GM18511 (cell line): ENCODE measurements around the gene OTUD5.

Experiments
- ATAC-seq: cut with Tn5 transposase; IDR thresholded peaks from one replicate; pipeline ENCODE4 v1.9.1; 2021; ENCODE audit warnings: mild to moderate bottlenecking, moderate library complexity; ENCODE audit not compliant: unreplicated experiment

The OTUD5 gene

DNA sequence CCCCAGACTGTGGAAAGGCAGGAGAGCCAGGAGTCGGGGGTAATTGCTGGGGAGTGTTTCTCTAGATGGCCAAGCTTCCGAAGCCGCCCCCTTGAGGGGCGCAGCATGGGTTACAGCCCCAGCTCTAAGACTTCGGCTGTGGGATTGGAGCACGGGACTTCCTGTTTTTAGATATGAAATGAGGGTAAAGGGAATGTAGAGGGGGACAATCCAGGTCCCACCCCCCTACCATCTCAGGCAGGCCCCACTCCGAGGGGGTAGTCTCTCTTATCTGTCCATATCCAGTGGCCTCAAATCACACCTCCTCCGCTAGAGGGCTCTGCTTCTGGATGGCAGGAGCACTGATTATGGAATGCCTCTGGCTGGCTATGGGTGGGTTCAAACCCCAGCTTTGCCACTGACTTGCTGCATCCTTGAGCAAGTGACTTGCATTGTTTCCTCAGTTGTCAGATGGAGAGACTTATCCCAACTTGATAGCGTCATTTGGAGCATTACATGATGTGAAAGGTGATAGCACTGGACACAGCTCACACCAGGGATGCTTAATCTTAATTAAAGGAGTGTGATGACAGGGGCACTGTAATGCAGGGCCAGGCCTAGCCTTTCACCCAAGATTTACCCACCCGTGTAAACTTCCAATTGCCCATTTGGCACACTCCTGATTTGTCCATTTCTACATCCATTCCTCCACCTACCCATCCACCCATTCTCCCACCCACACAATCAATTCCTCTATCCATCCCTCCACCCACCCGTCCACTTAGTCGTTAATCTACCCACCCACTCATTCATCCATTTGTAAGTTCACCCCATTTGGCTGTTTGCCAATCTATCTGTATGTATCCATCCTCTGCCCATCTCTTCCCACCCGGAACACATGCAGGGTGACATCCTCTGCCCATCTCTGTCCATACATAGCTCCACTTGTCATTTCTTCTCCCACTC, 15.1 kb upstream of the OTUD5 start:
- ATAC-seq: no peak

DNA sequence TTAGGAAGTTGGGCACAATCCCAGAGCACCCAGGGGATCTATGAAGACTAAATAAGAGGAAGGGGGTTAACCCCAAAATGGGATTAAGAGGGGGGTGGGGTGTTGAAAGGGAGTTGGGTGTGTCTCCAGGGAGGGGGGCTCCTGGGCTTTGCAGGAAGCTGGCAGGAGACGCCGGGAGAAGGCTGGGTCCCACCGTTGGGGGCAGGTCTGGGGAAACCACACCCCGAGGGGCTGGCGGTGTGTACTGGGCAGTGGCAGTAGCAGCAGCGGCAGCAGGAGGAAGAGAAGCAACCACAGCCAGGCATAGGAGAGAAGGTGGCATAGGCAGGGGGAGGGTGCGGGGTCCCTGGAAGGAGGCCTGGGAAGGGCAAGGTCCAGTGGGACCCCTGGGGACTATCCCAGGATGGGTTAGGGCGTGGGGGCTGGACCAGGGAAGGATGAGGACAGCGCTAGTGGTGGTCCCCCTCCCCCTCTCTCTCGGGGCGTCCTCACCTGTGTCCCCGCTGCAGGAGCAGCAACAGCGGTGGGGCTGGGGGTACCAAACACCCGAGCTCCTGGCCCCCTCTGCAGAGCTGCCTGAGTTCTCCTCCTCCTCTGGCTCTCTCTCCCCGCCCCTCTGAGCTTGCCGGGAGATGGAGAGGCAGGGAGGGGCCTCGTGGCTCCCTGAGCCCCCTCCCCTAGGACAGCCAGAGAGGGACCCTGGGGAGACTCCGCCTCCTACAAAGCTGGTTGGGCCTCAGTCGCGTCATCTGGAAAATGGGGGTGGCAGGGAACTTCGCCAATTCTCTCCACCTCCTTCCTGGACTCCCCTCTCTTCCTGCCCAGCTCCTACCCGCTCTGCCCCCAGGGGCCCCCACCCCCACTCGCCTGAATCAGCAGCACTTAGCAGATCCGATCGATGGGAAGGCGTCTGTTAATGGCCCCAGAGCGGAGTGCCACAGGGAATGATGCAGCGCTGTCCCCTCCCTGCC, 14.1 kb upstream of the OTUD5 start, which contains the start of gene KCND1:
KCND1 (minus strand) TSS at position 596 of the 971 bp plus-strand sequence. CDS start 1,573 bp downstream, outside the sequence.
- ATAC-seq: no peak

DNA sequence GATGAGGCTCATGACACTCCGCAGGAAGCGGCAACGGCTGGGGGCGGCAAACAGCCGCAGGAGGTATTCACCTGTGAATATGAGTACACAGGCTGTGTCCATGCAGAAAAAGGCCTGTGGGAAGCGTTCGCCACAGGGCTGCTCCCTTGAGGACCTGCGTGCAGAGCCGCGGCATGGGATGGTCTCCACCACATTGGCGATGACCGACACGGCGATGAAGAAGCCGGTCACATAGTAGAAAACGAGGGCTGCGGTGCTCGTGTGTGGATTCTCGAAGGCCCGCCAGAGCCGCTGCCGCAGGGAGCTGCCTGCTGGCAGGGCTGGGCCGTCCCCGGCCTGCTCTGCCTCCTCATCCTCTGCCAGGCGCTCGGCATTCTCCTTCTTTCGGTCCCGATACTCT, 12.1 kb upstream of the OTUD5 start:
- no peak for ATAC-seq

DNA sequence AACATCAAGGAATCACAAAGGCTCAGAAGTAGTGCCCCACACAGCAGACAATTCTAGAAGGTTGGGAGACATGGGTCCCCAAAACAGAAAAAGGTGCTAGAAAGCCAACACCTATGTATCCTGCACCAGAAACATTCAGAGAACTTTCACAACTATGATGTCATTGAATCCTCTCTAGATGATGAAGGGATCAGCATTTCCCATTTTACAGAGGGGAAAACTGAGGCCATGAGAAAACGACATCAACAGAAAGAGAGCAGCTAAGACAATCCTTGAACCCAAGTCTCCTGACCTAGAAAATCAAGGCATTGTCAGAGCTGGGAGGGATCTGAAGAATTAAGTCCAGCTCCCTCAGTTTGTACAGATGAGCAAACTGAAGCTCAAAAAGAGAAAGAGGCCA, 11.0 kb upstream of the OTUD5 start:
- no peak for ATAC-seq

DNA sequence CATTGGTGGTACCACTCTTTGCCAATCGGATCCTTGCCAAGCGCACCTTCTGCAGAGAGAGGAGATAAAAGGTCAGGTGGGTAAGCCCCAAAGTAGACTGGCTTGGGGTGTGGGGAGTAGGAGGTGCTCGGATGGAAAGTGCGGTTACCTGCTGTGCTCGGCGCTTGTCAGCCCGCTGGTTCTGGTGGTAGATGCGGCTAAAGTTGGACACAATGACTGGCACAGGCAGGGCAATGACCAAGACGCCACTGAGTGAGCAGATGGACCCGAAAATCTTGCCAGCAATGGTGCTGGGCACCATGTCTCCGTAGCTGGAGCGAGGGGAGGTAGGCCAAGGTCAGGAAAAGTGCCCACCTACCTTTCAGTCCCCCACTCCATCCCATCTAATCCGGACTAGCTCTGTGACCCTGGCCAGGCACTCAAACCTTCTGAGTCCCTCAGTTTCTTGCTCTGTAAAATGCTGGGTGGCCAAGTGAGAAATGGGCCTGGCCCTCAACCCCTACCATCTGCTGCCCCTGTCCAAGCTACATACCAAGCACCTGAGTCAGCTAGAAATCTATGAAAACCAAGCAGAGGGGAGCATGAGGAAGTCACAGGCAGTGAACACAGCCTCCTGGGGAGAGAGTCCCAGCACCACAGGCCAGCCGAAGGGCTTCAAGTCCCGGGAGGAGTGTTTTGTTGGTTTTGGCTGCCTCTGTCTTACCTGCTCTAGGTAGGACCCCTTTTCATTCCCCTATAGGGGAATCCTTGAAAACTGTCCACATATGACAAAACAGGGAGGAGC, 9.6 kb upstream of the OTUD5 start:
- ATAC-seq: no peak

DNA sequence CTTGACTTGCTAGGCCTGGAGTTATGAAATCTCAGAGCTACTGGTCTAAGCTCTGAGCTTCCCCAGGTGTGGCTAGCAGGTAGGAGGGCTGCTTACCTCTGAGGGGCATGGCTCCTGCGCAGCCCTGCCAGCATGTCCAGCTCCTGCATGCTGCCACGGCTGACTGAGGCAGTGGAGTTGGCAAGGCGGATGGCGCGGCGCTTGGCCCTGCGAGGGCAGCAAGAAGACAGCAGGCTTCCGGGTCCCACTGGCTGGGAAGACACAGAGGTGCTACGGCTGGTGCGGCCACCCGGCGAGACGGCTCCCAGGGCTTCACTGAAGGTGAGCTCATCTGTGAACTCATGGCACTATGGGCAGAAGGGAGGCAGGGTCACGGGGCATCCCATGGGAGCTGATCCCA, 8.6 kb upstream of the OTUD5 start:
- no peak for ATAC-seq

DNA sequence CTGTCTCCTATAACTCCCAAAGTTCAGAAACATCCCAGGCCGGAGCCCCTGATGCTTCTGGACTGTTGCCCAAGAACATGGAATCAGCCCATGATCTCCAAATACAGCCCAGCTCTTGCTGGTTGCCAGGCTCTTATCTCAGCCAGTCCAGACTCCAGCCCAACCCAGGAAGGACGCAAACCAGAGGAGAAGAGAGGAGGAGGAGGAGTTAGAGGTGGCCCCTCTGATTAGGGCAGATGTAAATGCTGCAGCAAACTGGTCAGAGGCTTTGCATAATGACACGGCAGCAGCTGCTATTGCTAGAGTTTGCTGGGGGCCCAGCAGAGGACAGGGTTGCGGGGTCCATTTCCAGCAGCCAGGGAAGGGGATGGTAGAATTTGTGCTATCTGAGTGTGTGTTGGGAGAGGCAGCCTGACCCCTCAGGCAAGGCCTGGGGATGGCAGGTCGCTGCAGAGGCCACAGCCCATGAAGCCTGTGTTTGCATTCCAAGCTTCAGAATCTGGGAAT, 4.2 kb upstream of the OTUD5 start:
- ATAC-seq: no peak

DNA sequence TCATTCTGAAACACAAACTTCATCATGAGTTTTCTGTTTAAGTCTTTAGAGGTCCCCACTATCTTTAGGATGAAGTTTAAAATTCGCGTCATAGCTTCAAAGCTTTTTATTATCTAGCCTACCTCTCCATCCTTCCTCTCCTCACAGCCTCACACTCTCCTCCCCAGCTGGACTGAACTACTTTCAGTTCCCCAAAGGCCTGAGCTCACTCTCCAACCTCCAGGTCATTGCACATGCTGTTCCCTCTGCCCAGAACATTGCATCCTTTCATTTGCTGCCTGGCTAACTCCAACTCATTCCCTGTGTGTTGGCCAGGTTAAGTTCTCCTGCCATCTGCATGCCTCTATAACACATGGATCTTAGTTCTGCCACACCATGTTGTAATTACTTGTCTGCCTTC, 2.9 kb upstream of the OTUD5 start:
- ATAC-seq: no peak

DNA sequence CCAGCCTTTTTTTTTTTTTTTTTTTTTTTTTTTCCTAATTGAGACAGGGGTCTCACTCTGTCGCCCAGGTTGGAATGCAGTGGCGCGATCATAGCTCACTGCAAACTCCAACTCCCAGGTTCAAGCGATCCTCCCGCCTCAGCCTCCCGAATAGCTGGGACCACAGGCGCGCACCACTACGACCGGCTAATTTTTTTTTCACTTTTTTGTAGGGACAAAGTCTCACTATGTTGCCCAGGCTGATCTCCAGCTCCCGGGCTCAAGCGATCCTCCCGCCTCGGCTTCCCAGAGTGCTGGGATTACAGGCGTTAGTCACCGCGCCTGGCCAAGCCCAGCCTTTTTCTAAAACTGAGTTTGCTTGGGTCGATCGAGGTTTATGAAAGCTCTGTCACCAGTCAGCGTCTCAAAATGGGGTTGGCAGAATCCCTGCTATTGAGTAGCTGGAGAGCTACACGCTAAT, 1.3 kb upstream of the OTUD5 start:
- ATAC-seq: no peak

DNA sequence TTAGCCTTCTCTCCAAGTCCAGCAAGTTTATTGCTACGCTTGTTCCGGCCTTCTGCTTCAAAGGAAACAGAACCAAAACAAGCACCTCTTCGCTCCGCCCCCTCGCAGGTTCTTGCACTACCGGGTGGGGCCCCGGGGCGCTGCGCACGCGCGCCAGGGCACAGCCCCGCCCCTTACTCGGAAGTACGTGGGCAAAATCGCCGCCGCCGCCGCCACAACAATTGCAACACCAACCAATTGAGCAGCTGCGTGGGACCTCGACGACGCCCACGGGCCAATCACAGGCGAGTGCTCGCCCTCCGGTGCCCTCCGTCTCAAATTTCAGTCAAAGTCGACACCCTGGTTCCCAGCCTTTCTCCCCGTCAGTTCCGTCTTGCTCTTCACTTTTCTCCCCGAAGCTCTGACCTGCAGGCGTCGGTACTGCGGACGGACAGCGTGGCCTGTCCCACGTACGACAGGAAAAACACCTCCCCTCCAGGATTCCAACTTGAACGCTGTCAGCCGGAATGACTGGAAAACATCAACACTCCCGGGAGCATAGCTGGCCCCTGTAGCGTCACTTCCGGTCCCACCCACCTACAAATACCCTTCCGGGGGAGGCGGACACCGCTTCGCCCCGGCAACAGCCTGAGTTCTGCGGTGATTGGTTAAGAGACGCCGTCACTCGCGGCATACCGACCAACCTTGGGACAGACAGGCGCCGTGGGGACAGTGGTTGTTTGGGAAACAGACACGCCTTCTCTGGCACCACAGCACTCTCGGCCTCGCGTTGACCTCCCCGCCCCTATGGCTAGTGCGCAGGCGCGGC, 624 bp upstream of the OTUD5 start:
- peak; percentile 85 for ATAC-seq

DNA sequence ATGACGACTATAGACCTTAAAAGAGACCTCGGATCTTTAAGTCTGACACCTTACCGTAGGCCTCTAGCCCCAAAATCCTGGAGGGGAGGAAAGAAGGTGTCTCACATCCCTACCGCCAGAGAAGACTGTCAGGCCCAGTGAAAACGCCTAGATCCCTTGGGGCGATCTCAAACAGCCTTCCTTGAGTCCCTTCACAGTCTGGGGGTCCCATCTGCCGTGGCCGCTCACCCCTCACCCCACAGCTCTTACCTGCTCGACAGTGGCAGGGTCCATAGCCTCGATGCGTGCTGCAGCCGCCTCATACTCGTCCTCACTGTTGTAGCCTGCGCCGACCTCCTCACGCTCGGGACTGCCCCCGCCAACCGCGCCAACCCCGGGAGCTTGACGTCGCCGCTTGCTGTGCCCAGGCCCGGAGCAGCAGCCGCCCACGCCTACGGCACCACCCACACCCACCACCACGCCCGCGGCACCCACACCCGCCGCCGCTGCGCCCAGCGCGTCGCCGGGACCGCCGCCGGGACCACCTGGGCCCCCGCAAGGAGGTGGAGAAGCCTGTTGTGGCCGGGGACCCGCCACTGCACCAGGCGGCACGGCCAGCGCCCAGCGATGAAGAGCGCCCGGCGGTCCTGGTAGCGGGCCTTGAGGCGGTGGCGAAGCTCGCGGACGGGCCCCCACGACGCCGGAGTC, 536 bp downstream of the OTUD5 start:
- no peak for ATAC-seq

DNA sequence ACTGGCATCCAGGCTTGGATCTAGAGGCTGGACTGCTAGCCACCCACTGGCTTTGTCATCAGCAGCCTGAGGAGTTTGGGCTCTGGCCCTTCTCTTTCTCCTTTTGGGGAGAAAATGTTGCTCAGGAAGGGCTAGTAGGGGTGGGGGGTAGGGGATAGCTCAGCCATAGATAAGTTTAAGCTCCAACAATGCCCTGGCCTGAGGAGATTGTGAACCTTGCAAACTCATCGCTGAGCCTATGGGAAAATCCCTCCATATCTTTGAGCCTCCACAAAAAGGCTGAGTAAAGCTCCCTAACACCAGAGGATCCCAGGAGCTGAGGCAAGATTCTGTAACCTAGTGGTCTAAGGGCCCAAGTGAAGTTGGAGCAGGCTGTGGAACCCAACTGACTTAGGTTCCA, 8.8 kb downstream of the OTUD5 start:
- ATAC-seq: no peak

DNA sequence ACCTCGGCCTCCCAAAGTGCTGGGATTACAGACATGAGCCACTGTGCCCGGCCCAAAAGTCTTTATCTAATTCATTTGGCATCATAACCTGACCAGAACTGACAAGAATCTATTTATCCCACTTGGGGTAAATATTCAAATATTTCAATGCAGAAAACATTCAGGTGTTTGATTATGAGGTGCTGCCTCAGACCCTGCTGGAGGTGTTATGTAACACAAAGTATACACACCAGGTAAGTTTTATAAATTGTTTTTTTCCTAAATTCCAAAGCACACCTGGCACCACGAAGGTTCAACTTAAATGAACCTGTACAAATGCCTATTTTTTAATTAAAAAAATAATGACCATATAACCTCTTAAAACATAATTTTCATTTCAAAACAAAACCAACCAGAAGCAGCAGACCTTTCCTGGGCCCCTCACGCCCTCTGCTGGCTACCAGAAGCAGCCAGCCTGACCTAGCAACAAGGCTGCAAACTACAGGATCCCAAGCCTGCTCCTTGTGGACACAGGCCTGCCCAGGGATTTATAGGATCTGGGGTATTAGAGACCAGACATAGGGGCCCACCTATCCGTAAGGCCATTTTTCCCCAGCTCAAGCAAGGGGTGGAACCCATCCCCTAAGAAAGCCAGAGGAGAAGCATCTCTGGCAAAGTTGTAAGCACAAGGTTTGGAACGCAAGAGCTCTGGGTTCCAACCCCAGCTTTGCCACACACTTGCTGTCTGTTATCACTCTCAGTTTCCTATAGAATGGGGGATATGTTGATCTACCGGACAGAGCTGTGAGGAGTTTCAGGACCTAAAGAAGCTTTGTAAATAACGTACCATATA, 11.7 kb downstream of the OTUD5 start:
- ATAC-seq: no peak

DNA sequence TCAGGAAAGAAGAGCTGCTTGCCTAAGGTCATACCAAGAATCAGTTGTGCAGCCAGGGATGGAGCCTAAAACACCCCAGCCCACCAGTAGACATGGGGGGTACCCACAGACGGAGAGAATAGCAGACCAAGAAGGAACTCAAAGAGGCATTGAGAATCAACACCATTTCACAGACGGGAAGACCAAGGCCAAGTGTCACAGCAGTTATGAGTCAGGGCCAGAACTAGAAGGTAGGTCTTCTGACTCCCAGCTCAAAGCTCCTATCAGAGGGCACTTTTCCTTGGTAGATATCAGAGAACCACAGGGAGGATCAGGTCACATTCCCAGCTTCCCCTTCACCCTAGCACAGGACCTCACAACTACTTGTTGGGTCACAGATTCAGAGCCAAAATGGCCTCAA, 14.5 kb downstream of the OTUD5 start:
- no peak for ATAC-seq

DNA sequence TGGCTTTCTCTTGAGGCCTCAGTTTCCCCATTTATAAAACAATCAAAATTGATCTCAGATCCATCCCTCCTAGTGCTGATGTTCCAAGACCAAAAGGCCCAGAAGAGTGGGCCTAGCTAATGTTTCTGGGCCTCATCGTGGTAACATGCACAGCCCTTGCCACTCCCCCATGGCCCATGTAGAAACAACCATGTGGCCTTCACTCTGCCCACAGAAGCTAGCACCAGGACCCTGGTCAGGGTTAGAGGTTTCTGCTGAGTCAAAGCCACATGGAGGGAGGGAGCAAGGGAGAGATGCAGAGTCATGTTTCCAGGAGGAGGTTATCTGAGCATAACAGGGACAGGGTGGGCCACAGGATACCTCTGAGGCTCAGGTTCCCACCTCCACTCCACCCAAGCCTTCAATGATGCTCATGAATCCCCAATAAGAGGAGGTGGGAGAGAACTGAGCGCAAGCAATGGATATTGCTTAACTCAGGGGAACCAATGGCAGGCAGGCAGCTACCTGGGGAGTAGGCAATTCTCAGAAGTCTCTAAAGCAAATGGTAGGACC, 16.9 kb downstream of the OTUD5 start:
- no peak for ATAC-seq

DNA sequence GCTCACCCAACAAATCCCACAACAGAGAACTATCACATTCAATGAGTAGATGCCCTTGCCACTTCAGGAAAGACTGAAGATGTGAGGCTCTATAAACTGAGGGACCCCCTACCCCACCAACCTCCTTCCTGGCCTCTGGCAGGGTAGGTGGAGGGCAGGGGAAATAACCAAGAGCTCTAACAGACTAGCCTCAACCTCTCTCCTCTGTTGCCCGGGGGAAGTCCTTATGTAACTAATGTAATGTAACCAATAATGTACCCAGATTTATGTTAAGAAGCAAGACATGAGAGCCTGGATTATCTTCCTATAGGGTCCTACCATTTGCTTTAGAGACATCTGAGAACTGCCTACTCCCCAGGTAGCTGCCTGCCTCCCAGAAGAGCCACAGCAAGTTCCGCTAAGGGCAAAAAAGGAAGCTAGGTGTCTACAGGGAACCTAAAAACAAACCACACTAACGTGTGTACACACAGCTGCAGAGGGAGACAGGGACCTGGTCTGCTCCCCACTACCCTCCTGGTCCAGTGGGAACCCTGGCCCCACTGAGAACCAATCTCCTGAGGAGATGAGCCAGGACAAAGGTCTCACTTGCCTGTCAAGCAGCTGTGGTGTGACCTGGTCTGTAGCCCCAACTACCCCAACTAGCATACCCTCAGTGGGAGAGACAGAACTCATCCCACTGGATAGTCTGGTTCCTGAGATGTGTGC, 17.7 kb downstream of the OTUD5 start:
- no peak for ATAC-seq

DNA sequence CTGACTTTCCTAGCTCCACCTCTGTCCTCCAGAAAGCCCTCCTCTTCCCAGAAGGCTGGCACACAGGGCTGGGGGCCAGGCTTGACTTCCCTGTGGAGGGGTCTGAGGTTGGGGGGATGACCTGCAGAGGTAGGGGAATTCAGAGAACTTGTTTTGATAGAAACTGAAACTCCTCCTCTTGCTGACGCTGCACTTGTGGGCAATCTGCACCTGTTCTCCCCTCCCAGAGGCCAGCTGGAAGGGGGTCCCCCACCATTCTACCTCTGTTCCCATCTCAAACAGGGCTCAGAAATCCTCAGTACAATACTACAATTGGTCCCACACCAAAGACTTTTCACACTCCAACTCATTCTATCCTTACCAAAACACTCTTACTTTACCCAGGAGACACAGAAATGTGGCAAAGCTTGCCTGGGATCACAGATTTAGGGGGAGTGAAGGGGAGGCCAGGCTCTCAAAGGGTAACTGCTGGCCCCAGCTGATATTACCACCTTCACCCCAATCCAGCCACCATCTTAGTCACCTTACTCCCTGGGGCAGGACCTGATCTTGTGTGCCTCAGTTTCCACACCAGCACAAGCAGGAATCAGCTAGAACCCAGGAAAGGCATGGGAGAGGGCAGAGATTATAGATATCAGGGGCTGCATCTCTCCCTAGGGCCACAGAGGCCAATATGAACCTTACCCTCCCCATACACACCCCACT, 18.5 kb downstream of the OTUD5 start:
- ATAC-seq: peak; percentile 52
